ENCODE data around the gene SLC30A5.

SLC30A5 gene

GRCh38 chr5:69170969-69171368 is 77.2 kb downstream of the SLC30A5 start:
- Mint-ChIP-seq H3K36me3 (peaks cover 37% of the 10 kb centered on the region), H3K4me1 (peaks cover 22% of the 10 kb centered on the region), H3K27me3 (no peaks in the 10 kb centered on the region), H3K27ac (no peak overlapping the region), H3K9me3 (no peaks in the 10 kb centered on the region), H3K4me3 (no peak overlapping the region)
- no peak for ATAC-seq

All from stimulated activated memory B cell treated with anti-CD40 and anti-IgM and Interleukin-4, amounts not matched to agents 10 μg/mL and 1 μg/mL and 100 μg/mL, for 72 hours (primary cell).